ENCODE measurements around the gene RGS9BP. TPM values are rescaled to one million over a fixed set of nuclear protein-coding genes. Genes with fewer than 3 reads are reported as not detected.

RGS9BP gene
- total RNA-seq: 0.37 and 0.39 TPM in 2 replicates

DNA sequence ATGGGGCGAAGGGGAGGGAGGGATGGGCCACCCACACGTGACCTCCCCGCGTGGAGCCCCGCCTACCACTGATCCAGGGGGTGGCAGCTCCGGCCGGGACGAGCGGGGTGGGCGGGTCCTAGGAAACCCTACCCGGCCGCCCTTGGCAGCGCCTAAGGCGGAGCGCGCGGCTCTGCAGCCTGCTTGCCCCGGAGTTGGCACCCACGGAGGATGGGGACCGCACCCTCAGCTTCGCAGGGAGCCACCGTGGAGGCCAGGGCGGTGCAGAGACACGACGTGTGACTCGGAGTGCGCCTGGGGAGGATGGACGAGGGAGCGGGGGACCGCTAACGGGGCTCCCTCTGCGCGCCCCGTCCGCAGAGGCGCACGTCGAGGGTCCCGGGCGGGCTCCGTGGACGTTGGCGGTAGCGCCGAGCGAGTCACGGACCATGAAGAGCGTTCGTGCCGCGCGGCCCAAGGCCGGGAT, at the start of gene RGS9BP:
RGS9BP (plus strand) TSS at position 129 of the 466 bp plus-strand sequence. CDS start 416 bp downstream, outside the sequence.

GRCh38 chr19:32674931-32675719, 523 bp upstream of the RGS9BP start, which contains the start of gene ANKRD27:
ANKRD27 (minus strand) TSS chr19:32675180; CDS start chr19:32659015, 16,165 bp downstream.

GRCh38 chr19:32691291-32691951, 15.8 kb downstream of the RGS9BP start, which contains the start of gene NUDT19:
NUDT19 (plus strand) TSS chr19:32691821; CDS start chr19:32691961, 140 bp downstream.

GRCh38 chr19:32719611-32720059, 44.0 kb downstream of the RGS9BP start, which contains the start of gene TDRD12:
TDRD12 (plus strand) TSS chr19:32719767; CDS start chr19:32720073, 306 bp downstream.

Small RNA genes lying within 50 kb of the gene (small RNA-seq; reads per million reads assigned to genes)
- not detected for gene RN7SL789P

Other genes with a start within 250 kb of the RGS9BP start
- gene PDCD5, start 94.7 kb upstream of the RGS9BP start, total RNA-seq: 80.9 and 114 TPM in 2 replicates
- gene ANKRD27, start 668 bp upstream of the RGS9BP start, total RNA-seq: 36.4 and 43.6 TPM in 2 replicates
- 8.8 and 12.7 TPM in 2 replicates for gene NUDT19, start 16.0 kb downstream of the RGS9BP start, total RNA-seq
- gene TDRD12, start 43.9 kb downstream of the RGS9BP start, total RNA-seq: 0.20 and 0.73 TPM in 2 replicates
- 0.20 and 0.37 TPM in 2 replicates for gene SLC7A9, start 193.9 kb downstream of the RGS9BP start, total RNA-seq

Measured in subcutaneous preadipocyte (primary cell).